ENCODE measurements around the gene TPH1.

GRCh38 chr11:18050848-18051247 is 4.8 kb upstream of the TPH1 start:
- TF ChIP-seq EP300 (IDR thresholded peaks at IDR 0.05; ENCODE audit: borderline replicate concordance) (no peak), USF1 (IDR thresholded peaks at IDR 0.05) (no peak), TAF1 (IDR thresholded peaks at IDR 0.05; ENCODE audit: low read depth) (no peak), CEBPB (IDR thresholded peaks at IDR 0.05) (no peak), REST (IDR thresholded peaks at IDR 0.05; ENCODE audit: low read depth) (no peak)

All from Ishikawa (cell line).